Caco-2 (cell line): ENCODE results near the gene LRBA. TPM values are rescaled to one million over a fixed set of nuclear protein-coding genes. Genes with fewer than 3 reads are reported as not detected.

ENCODE experiments used
- BruUV-seq: library from RNA; stranded (reverse); fragments of 400-500 nt; replicated peaks from 2 replicates; lab custom pipeline; 2021; lab: Mats Ljungman, UMichigan
- CTCF ChIA-PET: fragments of 300-600 bp; sonication (Branson Sonifier 250); formaldehyde crosslinking; loops from one replicate; lab custom pipeline; 2022; ENCODE audit warnings: antibody characterized with exemption; lab: Charles Lee
- POLR2A ChIA-PET: fragments of 300-600 bp; sonication (Branson Sonifier 250); formaldehyde crosslinking; loops from one replicate; lab custom pipeline; 2022; ENCODE audit warnings: antibody characterized with exemption; lab: Charles Lee
- DNase-seq, 2 experiments: peaks; one replicate each; pipeline versions ENCODE4 v3.0.0 to v3.0.0-alpha.2; 2020 to 2022
- H3K27me3 ChIP-seq: replicated peaks from 2 replicates; pipeline ENCODE4 v1.6.0; 2011; ENCODE audit warnings: low read length; ENCODE audit not compliant: control insufficient read depth, insufficient read depth
- H3K36me3 ChIP-seq: 2 replicates; pipeline ENCODE4 v1.5.1; 2011; ENCODE audit warnings: low read length; ENCODE audit not compliant: control insufficient read depth, insufficient read depth
- H3K4me1 ChIP-seq: fragments of 250-450 bp; sonication (Bioruptor Pico); 2 replicates; pipeline ENCODE4 v1.5.1; 2020; ENCODE audit warnings: mild to moderate bottlenecking
- H3K4me3 ChIP-seq: 2 replicates; pipeline ENCODE4 v1.5.1; 2011; ENCODE audit warnings: low read depth, mild to moderate bottlenecking, control low read depth, low read length
- H3K9me3 ChIP-seq: fragments of 250-450 bp; sonication (Bioruptor Pico); 2 replicates; pipeline ENCODE4 v1.5.1; 2020; ENCODE audit warnings: mild to moderate bottlenecking, moderate library complexity
- H3K27ac Mint-ChIP-seq: one replicate; pipeline ENCODE4 v1.8.0; 2022; ENCODE audit warnings: mixed read lengths; ENCODE audit not compliant: unreplicated experiment
- H3K27me3 Mint-ChIP-seq: one replicate; pipeline ENCODE4 v1.8.0; 2022; ENCODE audit warnings: mixed read lengths; ENCODE audit not compliant: insufficient read depth, unreplicated experiment
- H3K36me3 Mint-ChIP-seq: one replicate; pipeline ENCODE4 v1.8.0; 2022; ENCODE audit warnings: mild to moderate bottlenecking, mixed read lengths; ENCODE audit not compliant: insufficient read depth, unreplicated experiment
- H3K4me1 Mint-ChIP-seq: one replicate; pipeline ENCODE4 v1.8.0; 2022; ENCODE audit warnings: low read depth, mixed read lengths; ENCODE audit not compliant: unreplicated experiment
- H3K4me3 Mint-ChIP-seq: one replicate; pipeline ENCODE4 v1.8.0; 2022; ENCODE audit warnings: mild to moderate bottlenecking, moderate library complexity, mixed read lengths; ENCODE audit not compliant: unreplicated experiment
- H3K9me3 Mint-ChIP-seq: one replicate; pipeline ENCODE4 v1.8.0; 2022; ENCODE audit warnings: mixed read lengths; ENCODE audit not compliant: unreplicated experiment
- intact Hi-C: fragments of 100-400 bp; cut with micrococcal nuclease; formaldehyde crosslinking; loops from one replicate; pipeline ENCODE4 v1.10.0; 2022; ENCODE audit not compliant: unreplicated experiment
- total RNA-seq: library from RNA; stranded (reverse); gene quantifications from 2 replicates; pipeline ENCODE4 v1.2.3, GENCODE V29; 2022
- TF ChIP-seq, protein P1 (sequence below), 2 experiments: fragments of 200-600 bp in 1 of 2; IDR thresholded peaks; 1 replicate in 1 of 2; 2 replicates in 1 of 2; pipeline versions ENCODE4 v1.5.1 to v1.8.0; 2011 to 2022; ENCODE audit warnings: antibody characterized with exemption in 1 of 2, control low read depth in 1 of 2, inconsistent platforms in 1 of 2, low read depth in 1 of 2, low read length in 1 of 2, mild to moderate bottlenecking in 1 of 2, moderate library complexity in 1 of 2; ENCODE audit not compliant: insufficient read depth in 1 of 2, severe bottlenecking in 1 of 2, unreplicated experiment in 1 of 2

LRBA gene
- total RNA-seq, 1 experiment from 2014 or later, result 53.2 TPM

DNA sequence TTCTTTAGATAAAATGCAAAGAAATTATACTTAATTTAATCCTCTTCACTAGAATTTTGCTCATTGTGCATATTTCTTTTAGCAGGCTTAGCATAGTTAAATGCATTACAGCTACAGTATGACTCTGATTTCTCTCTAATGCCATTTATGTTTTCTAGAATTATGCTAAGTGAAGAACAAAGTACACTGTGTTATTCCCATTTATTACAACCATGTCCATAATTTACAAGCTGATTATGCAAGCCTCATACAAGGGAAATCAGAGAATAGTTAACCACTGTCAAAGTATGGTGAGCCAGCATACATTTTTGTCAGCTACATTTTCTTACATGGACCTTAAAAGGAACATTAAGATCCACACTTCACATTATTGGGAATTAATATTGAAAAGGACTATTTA is 334.0 kb downstream of the LRBA start:
- Histone ChIP-seq H3K4me1 (no peaks in the 10 kb centered on the region), H3K4me3 (no peak overlapping the region), H3K9me3 (no peaks in the 10 kb centered on the region), H3K36me3 (no peaks in the 10 kb centered on the region), H3K27me3 (no peaks in the 10 kb centered on the region)
- no peaks in the 10 kb centered on the region for H3K27me3 Mint-ChIP-seq
- H3K4me1 Mint-ChIP-seq, result no peaks in the 10 kb centered on the region
- peaks cover 11% of the 10 kb centered on the region for H3K36me3 Mint-ChIP-seq
- POLR2A ChIA-PET, result no interaction called here
- CTCF ChIA-PET, result no interaction called here
- BruUV-seq, result no TSS peak
- H3K9me3 Mint-ChIP-seq, result no peaks in the 10 kb centered on the region
- TF ChIP-seq, protein P1, sequence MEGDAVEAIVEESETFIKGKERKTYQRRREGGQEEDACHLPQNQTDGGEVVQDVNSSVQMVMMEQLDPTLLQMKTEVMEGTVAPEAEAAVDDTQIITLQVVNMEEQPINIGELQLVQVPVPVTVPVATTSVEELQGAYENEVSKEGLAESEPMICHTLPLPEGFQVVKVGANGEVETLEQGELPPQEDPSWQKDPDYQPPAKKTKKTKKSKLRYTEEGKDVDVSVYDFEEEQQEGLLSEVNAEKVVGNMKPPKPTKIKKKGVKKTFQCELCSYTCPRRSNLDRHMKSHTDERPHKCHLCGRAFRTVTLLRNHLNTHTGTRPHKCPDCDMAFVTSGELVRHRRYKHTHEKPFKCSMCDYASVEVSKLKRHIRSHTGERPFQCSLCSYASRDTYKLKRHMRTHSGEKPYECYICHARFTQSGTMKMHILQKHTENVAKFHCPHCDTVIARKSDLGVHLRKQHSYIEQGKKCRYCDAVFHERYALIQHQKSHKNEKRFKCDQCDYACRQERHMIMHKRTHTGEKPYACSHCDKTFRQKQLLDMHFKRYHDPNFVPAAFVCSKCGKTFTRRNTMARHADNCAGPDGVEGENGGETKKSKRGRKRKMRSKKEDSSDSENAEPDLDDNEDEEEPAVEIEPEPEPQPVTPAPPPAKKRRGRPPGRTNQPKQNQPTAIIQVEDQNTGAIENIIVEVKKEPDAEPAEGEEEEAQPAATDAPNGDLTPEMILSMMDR (IDR thresholded peaks at IDR 0.05; ENCODE audit: insufficient read depth in 1 of 2, low read depth in 1 of 2, low read length in 1 of 2, severe bottlenecking in 1 of 2, unreplicated experiment in 1 of 2), result no peak
- no peak for DNase-seq
- intact Hi-C loops, result no loop called here
- no peak overlapping the region for H3K4me3 Mint-ChIP-seq
- H3K27ac Mint-ChIP-seq, result no peak overlapping the region

DNA sequence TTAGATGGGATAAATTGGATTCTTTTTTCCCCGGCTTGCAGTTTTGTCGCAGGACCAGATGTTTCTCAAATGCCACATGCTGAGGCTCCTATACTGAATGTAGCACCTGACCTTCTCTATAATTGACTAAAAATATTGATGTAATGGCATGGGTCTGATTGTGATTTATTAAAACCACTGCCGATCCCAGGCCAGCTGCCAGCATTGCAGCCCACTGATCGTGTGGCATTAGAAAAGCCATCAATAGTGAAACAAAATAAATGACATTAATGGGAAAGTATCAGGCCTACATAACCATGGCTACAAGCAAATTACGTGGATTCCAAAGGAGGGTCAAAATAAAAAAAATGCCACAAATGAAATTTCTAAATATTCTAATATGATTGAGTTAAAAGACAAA is 334.4 kb downstream of the LRBA start:
- no peaks in the 10 kb centered on the region for H3K9me3 ChIP-seq
- H3K36me3 Mint-ChIP-seq, result peaks cover 10% of the 10 kb centered on the region
- no peaks in the 10 kb centered on the region for H3K4me1 ChIP-seq
- no peaks in the 10 kb centered on the region for H3K36me3 ChIP-seq
- H3K9me3 Mint-ChIP-seq, result no peaks in the 10 kb centered on the region
- no TSS peak for BruUV-seq
- H3K4me3 Mint-ChIP-seq, result no peak overlapping the region
- CTCF ChIA-PET, result no interaction called here
- TF ChIP-seq, protein P1 (IDR thresholded peaks at IDR 0.05; ENCODE audit: insufficient read depth in 1 of 2, low read depth in 1 of 2, low read length in 1 of 2, severe bottlenecking in 1 of 2, unreplicated experiment in 1 of 2), result no peak
- no peaks in the 10 kb centered on the region for H3K27me3 Mint-ChIP-seq
- H3K4me3 ChIP-seq, result no peak overlapping the region
- POLR2A ChIA-PET, result no interaction called here
- no peaks in the 10 kb centered on the region for H3K4me1 Mint-ChIP-seq
- H3K27me3 ChIP-seq, result no peaks in the 10 kb centered on the region
- intact Hi-C loops, result no loop called here
- no peak for DNase-seq
- no peak overlapping the region for H3K27ac Mint-ChIP-seq

DNA sequence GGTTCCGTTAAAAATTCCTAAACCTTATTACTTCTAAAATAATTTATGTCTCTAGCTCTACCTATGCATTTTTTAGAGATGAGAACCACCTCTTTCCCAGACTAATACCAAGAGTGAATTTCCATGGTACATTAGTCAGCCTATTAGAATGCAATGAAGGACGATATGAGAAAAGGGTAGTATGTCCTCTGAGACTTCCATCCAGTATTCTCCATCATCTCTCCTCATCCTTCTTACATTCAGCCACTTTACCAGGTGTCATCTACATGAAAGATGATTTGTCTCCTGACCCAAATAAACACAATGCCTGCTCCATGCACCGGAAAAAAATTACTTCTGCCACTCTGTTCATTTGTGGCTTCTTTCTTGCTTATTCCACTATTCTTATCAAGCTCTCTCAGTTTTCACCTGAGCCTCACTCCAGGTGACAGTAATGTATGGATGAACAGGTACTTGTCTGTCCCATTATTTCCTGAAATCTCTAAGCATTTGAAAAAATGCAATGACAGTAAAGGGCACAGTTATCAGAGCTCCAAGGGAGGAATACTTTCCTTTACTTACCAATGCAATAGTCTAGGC is 335.2 kb downstream of the LRBA start:
- no peak for DNase-seq
- Histone ChIP-seq H3K27me3 (no peaks in the 10 kb centered on the region), H3K4me3 (no peak overlapping the region), H3K36me3 (no peaks in the 10 kb centered on the region), H3K4me1 (no peaks in the 10 kb centered on the region), H3K9me3 (no peaks in the 10 kb centered on the region)
- CTCF ChIA-PET, result no interaction called here
- TF ChIP-seq, protein P1 (IDR thresholded peaks at IDR 0.05; ENCODE audit: insufficient read depth in 1 of 2, low read depth in 1 of 2, low read length in 1 of 2, severe bottlenecking in 1 of 2, unreplicated experiment in 1 of 2), result no peak
- Mint-ChIP-seq H3K9me3 (no peaks in the 10 kb centered on the region), H3K4me3 (no peak overlapping the region), H3K4me1 (no peaks in the 10 kb centered on the region), H3K36me3 (peaks cover 6% of the 10 kb centered on the region), H3K27me3 (no peaks in the 10 kb centered on the region), H3K27ac (no peak overlapping the region)
- intact Hi-C loops, result no loop called here
- BruUV-seq, result no TSS peak
- POLR2A ChIA-PET, result no interaction called here
